GM19099 (cell line): Measurements from ENCODE around the gene ARHGEF38.

Experiments used
- POLR2A ChIP-seq: IDR thresholded peaks from 3 replicates; pipeline ENCODE4 v1.6.1; 2011; ENCODE audit warnings: low read depth; ENCODE audit not compliant: insufficient read length; ENCODE audit errors: extremely low read depth

Gene ARHGEF38

GRCh38 chr4:105546086-105546485 is 6.3 kb upstream of the ARHGEF38 start:
- TF ChIP-seq POLR2A, result no peak

GRCh38 chr4:105547769-105548168 is 4.7 kb upstream of the ARHGEF38 start:
- no peak for TF ChIP-seq POLR2A

- TF ChIP-seq POLR2A, result no peak
Observed at GRCh38 chr4:105548483-105548882, 3.9 kb upstream of the ARHGEF38 start.

- no peak for TF ChIP-seq POLR2A
Observed at GRCh38 chr4:105550641-105551040, 1.8 kb upstream of the ARHGEF38 start.

DNA sequence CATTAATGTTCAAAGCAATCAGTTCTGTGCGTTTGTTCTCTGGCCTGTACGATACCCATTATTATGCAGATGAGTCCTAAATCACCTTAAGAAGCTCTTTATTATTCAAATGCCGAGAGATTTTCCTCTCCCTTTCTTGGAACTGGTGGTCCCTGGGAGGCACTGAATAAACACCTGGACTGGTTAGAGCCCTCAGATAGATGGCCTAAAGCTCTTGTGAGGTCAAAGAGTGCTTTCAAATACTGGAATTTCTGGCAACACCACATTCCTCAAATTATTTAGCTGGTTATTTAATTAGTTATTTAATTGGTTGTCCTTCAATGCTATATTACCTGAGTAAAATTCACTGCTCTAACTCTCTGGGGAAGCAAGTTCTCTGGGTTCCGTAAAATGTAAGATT is 3.0 kb downstream of the ARHGEF38 start:
- no peak for TF ChIP-seq POLR2A

DNA sequence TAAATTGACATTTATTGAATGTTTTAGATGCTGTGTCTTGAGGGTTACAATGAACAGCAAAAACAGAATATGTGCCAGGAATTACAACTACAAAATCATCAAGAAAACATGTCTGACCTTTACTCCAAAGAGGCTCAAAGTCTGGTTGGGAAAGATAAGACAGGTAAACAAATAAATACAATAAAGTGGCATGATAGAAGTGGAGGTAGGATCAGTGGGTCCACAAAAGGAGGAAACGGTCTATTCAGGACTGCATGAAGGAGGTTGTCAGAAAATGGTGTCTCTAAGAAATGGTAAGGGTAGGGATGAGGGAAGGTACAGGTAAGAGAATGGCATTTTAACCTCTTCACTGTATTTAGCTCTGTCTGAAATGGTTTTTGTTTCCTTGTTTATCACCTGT is 3.8 kb downstream of the ARHGEF38 start:
- no peak for TF ChIP-seq POLR2A

DNA sequence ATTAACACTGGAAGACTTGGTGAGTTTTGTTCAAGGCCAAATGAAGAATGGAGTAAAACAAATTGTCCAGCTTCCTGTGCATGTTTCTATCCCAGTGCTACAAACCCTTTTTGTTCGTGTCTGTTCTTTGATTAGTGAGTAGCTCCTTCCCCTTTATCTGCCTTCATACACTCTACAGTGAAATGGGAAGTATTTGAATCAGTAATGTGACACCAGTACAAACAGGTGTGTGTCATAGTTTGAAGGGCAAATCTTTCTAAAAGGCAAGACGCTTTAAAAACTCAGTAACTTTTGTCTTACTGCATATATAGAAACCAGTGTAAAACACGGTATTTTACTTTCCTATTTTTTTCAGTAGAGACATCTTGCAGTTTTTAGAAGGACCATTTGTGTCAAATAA is 5.9 kb downstream of the ARHGEF38 start:
- no peak for TF ChIP-seq POLR2A

DNA sequence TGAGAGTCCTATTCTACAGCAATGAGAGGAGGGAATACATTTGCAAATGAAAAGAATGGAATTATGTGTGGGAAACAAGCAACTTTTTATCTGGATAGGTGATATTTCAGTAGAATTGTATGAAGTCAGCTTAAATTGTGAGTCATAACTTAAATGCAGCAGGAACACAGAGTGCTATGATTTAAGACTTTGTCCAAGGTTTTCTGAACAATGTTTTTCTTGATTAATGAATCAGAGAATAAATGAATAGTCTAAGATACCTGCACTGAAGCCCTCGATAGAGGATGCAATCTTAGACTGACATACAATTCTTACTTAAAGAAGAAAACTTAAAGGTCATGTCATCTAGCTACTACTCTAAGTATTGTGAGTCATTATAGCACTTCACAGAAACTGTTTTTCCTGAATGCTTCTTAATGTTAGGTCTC is 8.0 kb downstream of the ARHGEF38 start:
- no peak for TF ChIP-seq POLR2A

- no peak for TF ChIP-seq POLR2A
Observed at GRCh38 chr4:105563352-105563751, 10.9 kb downstream of the ARHGEF38 start.

GRCh38 chr4:105568584-105568983 is 16.2 kb downstream of the ARHGEF38 start:
- TF ChIP-seq POLR2A, result no peak

DNA sequence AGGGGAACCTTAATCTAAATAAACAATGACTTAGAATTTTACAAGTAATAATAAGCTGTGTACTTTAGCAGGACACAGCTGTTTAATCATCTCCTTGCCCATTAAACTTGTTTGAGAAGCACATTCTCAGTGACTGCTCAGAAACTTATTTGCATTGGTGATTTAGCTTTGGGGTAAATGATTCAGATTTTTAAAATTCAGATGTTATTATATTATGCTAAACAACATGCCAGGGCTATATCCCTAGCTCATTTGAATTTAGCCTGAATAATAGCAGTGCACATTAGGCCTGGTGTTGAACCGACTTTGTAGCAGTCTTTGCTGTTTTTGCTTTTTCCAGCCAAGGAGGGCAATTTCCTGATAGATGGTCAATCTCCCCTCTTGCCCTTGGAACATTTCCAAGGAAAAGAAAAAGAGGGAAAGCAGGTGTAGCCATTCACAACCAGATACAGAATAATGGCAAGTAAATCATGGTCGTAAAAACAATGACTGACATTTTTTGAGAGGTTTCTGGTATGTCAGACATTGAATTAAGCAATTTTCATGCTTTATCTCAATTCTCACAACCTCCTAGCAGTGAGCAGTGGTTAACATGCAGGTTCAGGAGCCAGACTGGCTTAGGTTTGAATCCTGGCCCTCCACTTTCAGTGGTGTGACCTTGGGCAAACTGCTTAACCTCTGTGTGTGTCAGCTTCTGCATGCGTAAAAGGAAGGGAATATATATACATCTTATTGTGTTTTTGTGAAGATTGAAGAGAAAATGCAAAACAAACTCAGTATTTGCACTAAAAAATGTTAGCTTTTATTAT is 16.8 kb downstream of the ARHGEF38 start:
- TF ChIP-seq POLR2A, result no peak

GRCh38 chr4:105569866-105570236 is 17.4 kb downstream of the ARHGEF38 start:
- TF ChIP-seq POLR2A, result no peak

- TF ChIP-seq POLR2A, result no peak
Observed at GRCh38 chr4:105572296-105572695, 19.9 kb downstream of the ARHGEF38 start.

- TF ChIP-seq POLR2A, result no peak
Observed at GRCh38 chr4:105586638-105587328, 34.4 kb downstream of the ARHGEF38 start.

DNA sequence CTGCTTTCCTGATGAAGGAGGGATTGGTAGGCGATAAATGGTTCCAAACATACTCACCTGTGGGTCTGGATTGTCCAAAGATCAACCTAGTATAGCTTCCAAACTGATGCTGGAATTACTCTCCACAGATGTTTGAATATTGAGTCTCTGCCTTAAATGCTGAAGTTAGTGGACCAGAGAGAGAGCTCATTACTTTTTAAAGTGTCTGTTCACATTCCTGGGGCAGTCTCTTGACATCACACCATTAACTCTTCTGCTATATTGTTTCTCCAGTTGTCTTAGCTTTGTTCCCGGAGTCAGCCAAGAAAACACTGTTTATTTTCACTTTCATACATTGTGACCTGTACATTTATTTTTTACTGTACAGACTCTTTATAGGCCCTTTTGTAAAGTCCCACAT is 35.4 kb downstream of the ARHGEF38 start:
- no peak for TF ChIP-seq POLR2A

- TF ChIP-seq POLR2A, result no peak
Observed at GRCh38 chr4:105588252-105588651, 35.8 kb downstream of the ARHGEF38 start.
